H1 (cell line): ENCODE results near the gene PRSS21. TPM values are rescaled to one million over a fixed set of nuclear protein-coding genes. Genes with fewer than 3 reads are reported as not detected.

Experiments
- CTCF ChIA-PET: fragments of 300-600 bp; sonication (Branson Sonifier 250); formaldehyde crosslinking; loops from one replicate; lab custom pipeline; 2021; ENCODE audit not compliant: partially characterized antibody; lab: Charles Lee
- POLR2A ChIA-PET: fragments of 300-600 bp; sonication (Branson Sonifier 250); formaldehyde crosslinking; loops from one replicate; lab custom pipeline; 2021; ENCODE audit warnings: inconsistent platforms; ENCODE audit not compliant: partially characterized antibody; lab: Charles Lee
- DNase-seq, 2 experiments: peaks; one replicate each; pipeline versions ENCODE4 v3.0.0 to v3.0.0-alpha.2; 2010 to 2022; ENCODE audit warnings: low spot score in 2 of 2, low read depth in 1 of 2, mixed read lengths in 1 of 2
- FAIRE-seq: peaks from 2 replicates; lab custom pipeline; 2011; peaks lifted over from hg19 to GRCh38; lab: Jason Lieb, UNC
- H2AFZ ChIP-seq: 2 replicates; pipeline ENCODE4 v1.8.1; 2012; ENCODE audit warnings: low read length, inconsistent platforms
- H2AK5ac ChIP-seq: 2 replicates; pipeline ENCODE4 v1.6.1; 2013; ENCODE audit warnings: low read depth, low read length
- H2BK120ac ChIP-seq: replicated peaks from 2 replicates; pipeline ENCODE3; 2013; ENCODE audit warnings: low read depth, low read length, inconsistent platforms
- H2BK12ac ChIP-seq: 2 replicates; pipeline ENCODE4 v1.6.1; 2013; ENCODE audit warnings: low read depth, low read length
- H2BK15ac ChIP-seq: 2 replicates; pipeline ENCODE4 v1.6.1; 2013; ENCODE audit warnings: low read length
- H2BK20ac ChIP-seq: 2 replicates; pipeline ENCODE4 v1.6.1; 2013; ENCODE audit warnings: low read length
- H2BK5ac ChIP-seq: 2 replicates; pipeline ENCODE4 v1.6.1; 2013; ENCODE audit warnings: low read depth, low read length
- H3K14ac ChIP-seq: 2 replicates; pipeline ENCODE4 v1.6.1; 2013; ENCODE audit warnings: inconsistent platforms; ENCODE audit not compliant: insufficient read length
- H3K18ac ChIP-seq: 2 replicates; pipeline ENCODE4 v1.6.1; 2013; ENCODE audit warnings: low read length; ENCODE audit errors: extremely low read depth
- H3K23ac ChIP-seq: 2 replicates; pipeline ENCODE4 v1.6.1; 2013; ENCODE audit warnings: inconsistent platforms; ENCODE audit not compliant: insufficient read length
- H3K23me2 ChIP-seq: 2 replicates; pipeline ENCODE4 v1.6.1; 2013; ENCODE audit warnings: low read depth, low read length
- H3K27ac ChIP-seq: 2 replicates; pipeline ENCODE4 v1.6.1; 2011; ENCODE audit warnings: low read depth, low read length, inconsistent platforms
- H3K27me3 ChIP-seq, 4 experiments: replicated peaks in 1 of 4; 1 replicate in 1 of 4; 2 replicates in 3 of 4; pipeline versions ENCODE4 v1.6.1 to v1.8.1; 2011 to 2013; ENCODE audit warnings: low read length in 3 of 4, mild to moderate bottlenecking in 3 of 4, inconsistent platforms in 2 of 4, mixed read lengths in 2 of 4, moderate library complexity in 1 of 4; ENCODE audit not compliant: control insufficient read depth in 3 of 4, insufficient read depth in 3 of 4; ENCODE audit errors: extremely low read depth in 1 of 4
- H3K36me3 ChIP-seq, 4 experiments: 2 replicates each; pipeline versions ENCODE4 v1.6.1 to v1.8.1; 2011 to 2013; ENCODE audit warnings: mild to moderate bottlenecking in 4 of 4, low read length in 3 of 4, moderate library complexity in 2 of 4, control low read depth in 1 of 4, inconsistent platforms in 1 of 4; ENCODE audit not compliant: insufficient read depth in 4 of 4, control insufficient read depth in 2 of 4
- H3K4ac ChIP-seq: replicated peaks from 2 replicates; pipeline ENCODE3; 2013; ENCODE audit warnings: low read length, low read depth, mixed read lengths, inconsistent platforms; ENCODE audit not compliant: insufficient read length
- H3K4me1 ChIP-seq, 4 experiments: replicated peaks in 1 of 4; 1 replicate in 1 of 4; 2 replicates in 3 of 4; pipeline versions ENCODE4 v1.6.1 to v1.8.1; 2011 to 2013; ENCODE audit warnings: low read length in 3 of 4, inconsistent platforms in 2 of 4, mixed read lengths in 1 of 4; ENCODE audit not compliant: insufficient read depth in 4 of 4, control insufficient read depth in 3 of 4
- H3K4me2 ChIP-seq, 2 experiments: 2 replicates each; pipeline versions ENCODE4 v1.6.1 to v1.8.1; 2011 to 2013; ENCODE audit warnings: low read depth in 2 of 2, low read length in 2 of 2, control low read depth in 1 of 2, inconsistent platforms in 1 of 2, mild to moderate bottlenecking in 1 of 2; ENCODE audit not compliant: insufficient read depth in 1 of 2
- H3K4me3 ChIP-seq, 4 experiments: fragments of 200-600, 300-600 bp in 1 of 4; sonication (generic), shearing (Covaris generic), sonication (Bioruptor Twin) in 1 of 4; 2 replicates each; pipeline versions ENCODE4 v1.5.1 to v1.8.1; 2011 to 2016; ENCODE audit warnings: low read length in 4 of 4, low read depth in 3 of 4, control low read depth in 2 of 4, inconsistent platforms in 2 of 4, mild to moderate bottlenecking in 2 of 4, mixed read lengths in 1 of 4, moderate library complexity in 1 of 4; ENCODE audit not compliant: insufficient read depth in 2 of 4; ENCODE audit errors: extremely low read depth in 1 of 4
- H3K56ac ChIP-seq: replicated peaks from 2 replicates; pipeline ENCODE3; 2013; ENCODE audit warnings: low read depth, mild to moderate bottlenecking, mixed read lengths, low read length, inconsistent platforms; ENCODE audit not compliant: insufficient read length
- H3K79me1 ChIP-seq: 2 replicates; pipeline ENCODE4 v1.6.1; 2013; ENCODE audit warnings: low read depth, low read length, control low read depth
- H3K79me2 ChIP-seq, 2 experiments: 2 replicates each; pipeline versions ENCODE4 v1.6.1 to v1.8.1; 2012 to 2013; ENCODE audit warnings: low read length in 2 of 2, mild to moderate bottlenecking in 2 of 2, inconsistent platforms in 1 of 2; ENCODE audit not compliant: insufficient read depth in 2 of 2, control insufficient read depth in 1 of 2
- H3K9ac ChIP-seq, 4 experiments: replicated peaks in 1 of 4; 1 replicate in 1 of 4; 2 replicates in 3 of 4; pipeline versions ENCODE4 v1.6.1 to v1.8.1; 2011 to 2013; ENCODE audit warnings: low read depth in 3 of 4, low read length in 3 of 4, control low read depth in 2 of 4, mild to moderate bottlenecking in 2 of 4, moderate library complexity in 2 of 4, inconsistent platforms in 1 of 4; ENCODE audit errors: extremely low read depth in 1 of 4
- H3K9me3 ChIP-seq, 2 experiments: 2 replicates each; pipeline versions ENCODE4 v1.6.1 to v1.8.1; 2012 to 2013; ENCODE audit warnings: mild to moderate bottlenecking in 2 of 2, moderate library complexity in 2 of 2, control low read depth in 1 of 2, inconsistent platforms in 1 of 2, low read depth in 1 of 2, low read length in 1 of 2, mixed read lengths in 1 of 2; ENCODE audit not compliant: insufficient read depth in 2 of 2
- H4K20me1 ChIP-seq, 2 experiments: replicated peaks in 1 of 2; 2 replicates each; pipeline versions ENCODE3 to v1.8.1; 2011 to 2013; ENCODE audit warnings: inconsistent platforms in 2 of 2, low read length in 2 of 2, mild to moderate bottlenecking in 1 of 2; ENCODE audit not compliant: insufficient read depth in 2 of 2, control insufficient read depth in 1 of 2
- H4K5ac ChIP-seq: 2 replicates; pipeline ENCODE4 v1.6.1; 2013; ENCODE audit warnings: low read length, low read depth, mixed read lengths, inconsistent platforms; ENCODE audit not compliant: insufficient read length
- H4K8ac ChIP-seq: 2 replicates; pipeline ENCODE4 v1.8.0; 2013; ENCODE audit warnings: mild to moderate bottlenecking, moderate library complexity, low read length, inconsistent platforms; ENCODE audit not compliant: insufficient read depth; ENCODE audit errors: extremely low read depth
- H4K91ac ChIP-seq: replicated peaks from 2 replicates; pipeline ENCODE3; 2013; ENCODE audit warnings: low read length, mixed read lengths, inconsistent platforms; ENCODE audit not compliant: insufficient read length
- EP300 ChIP-seq, 2 experiments: IDR thresholded peaks; 1 replicate in 1 of 2; 2 replicates in 1 of 2; pipeline ENCODE4 v1.6.1; 2011 to 2012; ENCODE audit warnings: low read depth in 2 of 2, low read length in 2 of 2, mild to moderate bottlenecking in 2 of 2, borderline replicate concordance in 1 of 2, inconsistent platforms in 1 of 2, moderate library complexity in 1 of 2
- MAFK ChIP-seq: IDR thresholded peaks from 2 replicates; pipeline ENCODE4 v1.6.1; 2012; ENCODE audit warnings: low read depth, mild to moderate bottlenecking, improper control_type of control experiment, low read length
- POLR2AphosphoS5 ChIP-seq: IDR thresholded peaks from 2 replicates; pipeline ENCODE4 v1.6.1; 2011; ENCODE audit warnings: low read depth, low read length
- WGBS, 2 experiments: shearing (Covaris generic) in 1 of 2; methylation state at CpG; one replicate each; pipeline versions ENCODE4 v1.1.6 to v1.1.7; 2013 to 2015; ENCODE audit warnings: low lambda C conversion rate in 2 of 2, mixed read lengths in 2 of 2, inconsistent platforms in 1 of 2, low coverage in 1 of 2, missing lambda C conversion rate in 1 of 2; ENCODE audit not compliant: insufficient replicate concordance in 2 of 2, insufficient coverage in 1 of 2, insufficient read length in 1 of 2; ENCODE audit errors: extremely low coverage in 1 of 2, missing lambda C conversion rate in 1 of 2; 5-methylcytosine and 5-hydroxymethylcytosine counted together
- polyA plus RNA-seq, 7 experiments: library from polyadenylated mRNA; depleted of rRNA in 3 of 7; stranded (reverse) in 5 of 7; unstranded in 2 of 7; fragments of >200 nt in 5 of 7; fragments of 200-250 nt in 2 of 7; gene quantifications; 1 replicate in 5 of 7; 2 replicates in 1 of 7; 4 replicates in 1 of 7; pipeline versions ENCODE4 v1.2.1 to v1.2.3, GENCODE V29; 2011 to 2013; ENCODE audit warnings: missing spikeins in 2 of 7, mixed read lengths in 2 of 7
- total RNA-seq: library from RNA; stranded (reverse); fragmentation: NEBNext Ultra II Directional; extraction: Animal tissue kit (Norgen Biotek cat#: 25700); gene quantifications from 2 replicates; pipeline ENCODE4 v1.2.1, GENCODE V29; 2021

The PRSS21 gene
- total and polyA plus RNA-seq, 2 of the 8 experiments (the other 6 are each of a cell fraction or from before 2014, with no cell fraction given), result 0.76 to 1.0 TPM

GRCh38 chr16:2803545-2804195 is 13.4 kb upstream of the PRSS21 start:
- H2BK20ac ChIP-seq, result no peak overlapping the region
- H3K4me3 ChIP-seq, result no peak overlapping the region
- no peak overlapping the region for H2AK5ac ChIP-seq
- H3K18ac ChIP-seq, result no peak overlapping the region
- TF ChIP-seq MAFK (no peak), POLR2AphosphoS5 (no peak), EP300 (IDR thresholded peaks at IDR 0.05; ENCODE audit: borderline replicate concordance in 1 of 2, low read depth in 2 of 2, low read length in 2 of 2) (no peak)
- no peaks in the 10 kb centered on the region for H3K4me1 ChIP-seq
- DNase-seq (no peak), FAIRE-seq (no peak)
- WGBS, 2 experiments, result 71% methylated on average over 3 of the region's 3 CpGs; no CpG with 5 or more reads in 1 of the 2 experiments
- H3K14ac ChIP-seq, result no peak overlapping the region
- H2BK5ac ChIP-seq, result no peak overlapping the region
- no peaks in the 10 kb centered on the region for H3K79me1 ChIP-seq
- CTCF ChIA-PET, result interaction anchor here (0.7 kb wide), 1 partner anchor 9 kb away, joined by 5 read pairs; no protein-coding TSS in a partner anchor
- no peaks in the 10 kb centered on the region for H3K36me3 ChIP-seq
- H3K9me3 ChIP-seq, result peaks cover 13 to 24% of the 10 kb centered on the region in 2 experiments
- H2BK12ac ChIP-seq, result no peak overlapping the region
- POLR2A ChIA-PET, result no interaction called here
- no peak overlapping the region for H2AFZ ChIP-seq
- H4K91ac ChIP-seq, result no peak overlapping the region
- H2BK120ac ChIP-seq, result no peak overlapping the region
- H3K9ac ChIP-seq, result no peak overlapping the region
- H4K5ac ChIP-seq, result no peak overlapping the region
- H3K4ac ChIP-seq, result no peak overlapping the region
- no peak overlapping the region for H3K23ac ChIP-seq
- H3K27me3 ChIP-seq, result no peaks in the 10 kb centered on the region; a peak in 1 of 7 replicates
- no peak overlapping the region for H3K27ac ChIP-seq
- no peak overlapping the region for H2BK15ac ChIP-seq
- no peaks in the 10 kb centered on the region for H3K23me2 ChIP-seq
- H3K4me2 ChIP-seq, result no peak overlapping the region
- H3K79me2 ChIP-seq, result no peaks in the 10 kb centered on the region
- peaks cover 0 to 2% of the 10 kb centered on the region in 2 experiments for H4K20me1 ChIP-seq
- H4K8ac ChIP-seq, result no peak overlapping the region
- no peak overlapping the region for H3K56ac ChIP-seq
